Activated naive CD4-positive, alpha-beta T cell treated with anti-CD3 and anti-CD28 coated beads, Interleukin-2, amount 10 ng/mL, durations not matched to agents 7 days and 5 days (primary cell): ENCODE results near the gene METTL2B.
"Not testable (repeated sequence)": the region's sequence is repeated elsewhere in the genome, so short reads cannot be mapped to it uniquely, and the experiment has no call there.

Experiments
- CTCF ChIA-PET: fragments of 350-600 bp; sonication (Branson Sonifier 250); formaldehyde crosslinking; loops from one replicate; lab custom pipeline; 2021; ENCODE audit warnings: antibody characterized with exemption; lab: Charles Lee
- DNase-seq: peaks from one replicate; pipeline ENCODE4 v3.0.0-alpha.2; 2020
- H3K27ac Mint-ChIP-seq: one replicate; pipeline ENCODE4 v1.8.0; 2021; ENCODE audit warnings: mild to moderate bottlenecking, moderate library complexity, mixed read lengths
- H3K27me3 Mint-ChIP-seq: one replicate; pipeline ENCODE4 v1.8.0; 2021; ENCODE audit warnings: mild to moderate bottlenecking, mixed read lengths
- H3K36me3 Mint-ChIP-seq: one replicate; pipeline ENCODE4 v1.8.0; 2021; ENCODE audit warnings: mixed read lengths
- H3K4me1 Mint-ChIP-seq: one replicate; pipeline ENCODE4 v1.8.0; 2021; ENCODE audit warnings: mixed read lengths
- H3K4me3 Mint-ChIP-seq: one replicate; pipeline ENCODE4 v1.8.0; 2021; ENCODE audit warnings: mild to moderate bottlenecking, moderate library complexity, mixed read lengths
- H3K9me3 Mint-ChIP-seq: one replicate; pipeline ENCODE4 v1.8.0; 2021; ENCODE audit warnings: mixed read lengths

METTL2B gene

GRCh38 chr7:128554394-128554793 is 77.8 kb downstream of the METTL2B start:
- H3K4me1 Mint-ChIP-seq, H3K4me3 Mint-ChIP-seq, H3K9me3 Mint-ChIP-seq, H3K27me3 Mint-ChIP-seq, H3K27ac Mint-ChIP-seq, DNase-seq, CTCF ChIA-PET: not testable (repeated sequence)
- peaks cover 14% of the 10 kb centered on the region for H3K36me3 Mint-ChIP-seq
